ENCODE results near the gene CORO2B.

Gene CORO2B

GRCh38 chr15:68725736-68726135, 146.9 kb downstream of the CORO2B start:
- no peak overlapping the region for H3K4me3 ChIP-seq (ENCODE audit: low read depth, low read length)
- no peak for DNase-seq (ENCODE audit: low read depth)
- TF ChIP-seq CTCF (IDR thresholded peaks at IDR 0.05; ENCODE audit: low read depth, low read length, missing control alignments), result no peak
- in situ Hi-C loops (cut with HindIII; ENCODE audit: low sequenced_read_pairs), result no loop called here

- in situ Hi-C loops (cut with HindIII; ENCODE audit: low sequenced_read_pairs), result no loop called here
- no peak overlapping the region for H3K4me3 ChIP-seq (ENCODE audit: low read depth, low read length)
- no peak for TF ChIP-seq CTCF (IDR thresholded peaks at IDR 0.05; ENCODE audit: low read depth, low read length, missing control alignments)
- DNase-seq (ENCODE audit: low read depth), result no peak
Measured at GRCh38 chr15:68726246-68726645, 147.5 kb downstream of the CORO2B start.

GRCh38 chr15:68729789-68730411, 151.1 kb downstream of the CORO2B start:
- DNase-seq (ENCODE audit: low read depth), result peak; percentile 19
- H3K4me3 ChIP-seq (ENCODE audit: low read depth, low read length), result no peak overlapping the region
- in situ Hi-C loops (cut with HindIII; ENCODE audit: low sequenced_read_pairs), result no loop called here
- TF ChIP-seq CTCF (IDR thresholded peaks at IDR 0.05; ENCODE audit: low read depth, low read length, missing control alignments), result no peak

GRCh38 chr15:68730471-68730919, 151.7 kb downstream of the CORO2B start:
- DNase-seq (ENCODE audit: low read depth), result peak; percentile 13
- peak; percentile 50 for TF ChIP-seq CTCF (IDR thresholded peaks at IDR 0.05; ENCODE audit: low read depth, low read length, missing control alignments)
- in situ Hi-C loops (cut with HindIII; ENCODE audit: low sequenced_read_pairs), result no loop called here
- no peak overlapping the region for H3K4me3 ChIP-seq (ENCODE audit: low read depth, low read length)

GRCh38 chr15:68730976-68731897, 152.4 kb downstream of the CORO2B start:
- no peak overlapping the region for H3K4me3 ChIP-seq (ENCODE audit: low read depth, low read length)
- no peak for DNase-seq (ENCODE audit: low read depth)
- in situ Hi-C loops (cut with HindIII; ENCODE audit: low sequenced_read_pairs), result no loop called here
- no peak for TF ChIP-seq CTCF (IDR thresholded peaks at IDR 0.05; ENCODE audit: low read depth, low read length, missing control alignments)

GRCh38 chr15:68732451-68732850, 153.7 kb downstream of the CORO2B start:
- no peak overlapping the region for H3K4me3 ChIP-seq (ENCODE audit: low read depth, low read length)
- in situ Hi-C loops (cut with HindIII; ENCODE audit: low sequenced_read_pairs), result no loop called here
- no peak for TF ChIP-seq CTCF (IDR thresholded peaks at IDR 0.05; ENCODE audit: low read depth, low read length, missing control alignments)
- no peak for DNase-seq (ENCODE audit: low read depth)

All from astrocyte of the cerebellum (primary cell).